ENCODE data around the gene LMNTD1. TPM values are rescaled to one million over a fixed set of nuclear protein-coding genes. Genes with fewer than 3 reads are reported as not detected.
A peak's percentile ranks its signal among the peaks of the same experiment; 100 is the strongest.

The LMNTD1 gene
- total RNA-seq, 1 donor from 2014 or later, result not detected

- Mint-ChIP-seq H3K4me3 (ENCODE audit: unreplicated experiment) (no peak overlapping the region), H3K27me3 (ENCODE audit: low read depth, unreplicated experiment) (no peaks in the 10 kb centered on the region), H3K27ac (ENCODE audit: unreplicated experiment) (no peak overlapping the region), H3K4me1 (ENCODE audit: low read depth, unreplicated experiment) (peaks cover 5% of the 10 kb centered on the region), H3K36me3 (ENCODE audit: low read depth, unreplicated experiment) (no peaks in the 10 kb centered on the region), H3K9me3 (ENCODE audit: unreplicated experiment) (peaks cover 3% of the 10 kb centered on the region)
- Histone ChIP-seq H3K27me3 (ENCODE audit: insufficient read depth, low read length) (no peaks in the 10 kb centered on the region), H2AFZ (ENCODE audit: low read depth, low read length) (no peak overlapping the region), H3K9ac (ENCODE audit: low read length) (no peak overlapping the region), H3K4me3 (ENCODE audit: insufficient read depth, low read depth, low read length) (no peak overlapping the region), H4K20me1 (ENCODE audit: insufficient read depth, low read length) (no peaks in the 10 kb centered on the region), H3K4me1 (ENCODE audit: insufficient read depth, low read length) (peaks cover 3% of the 10 kb centered on the region), H3K79me2 (ENCODE audit: insufficient read depth, low read length) (no peaks in the 10 kb centered on the region), H3K9me3 (ENCODE audit: insufficient read depth, low read depth, low read length) (no peaks in the 10 kb centered on the region), H3K27ac (ENCODE audit: low read depth, low read length) (no peak overlapping the region), H3K36me3 (ENCODE audit: insufficient read depth, low read length) (no peaks in the 10 kb centered on the region), H3K4me2 (ENCODE audit: low read length) (no peak overlapping the region)
- TF ChIP-seq EZH2 (IDR thresholded peaks at IDR 0.05; ENCODE audit: insufficient read depth, low read length) (no peak), CTCF (IDR thresholded peaks at IDR 0.05; ENCODE audit: insufficient read depth, low read depth, low read length) (no peak)
- no peak for FAIRE-seq
- DNase-seq (ENCODE audit: low read depth), result no peak
These were observed 118.6 kb downstream of the LMNTD1 start for GRCh38 chr12:25434515-25434914.

- Histone ChIP-seq H2AFZ (ENCODE audit: low read depth, low read length) (no peak overlapping the region), H3K79me2 (ENCODE audit: insufficient read depth, low read length) (no peaks in the 10 kb centered on the region), H3K27ac (ENCODE audit: low read depth, low read length) (no peak overlapping the region), H3K9me3 (ENCODE audit: insufficient read depth, low read depth, low read length) (no peaks in the 10 kb centered on the region), H4K20me1 (ENCODE audit: insufficient read depth, low read length) (no peaks in the 10 kb centered on the region), H3K9ac (ENCODE audit: low read length) (no peak overlapping the region), H3K4me2 (ENCODE audit: low read length) (no peak overlapping the region), H3K27me3 (ENCODE audit: insufficient read depth, low read length) (no peaks in the 10 kb centered on the region), H3K4me1 (ENCODE audit: insufficient read depth, low read length) (peaks cover 3% of the 10 kb centered on the region), H3K4me3 (ENCODE audit: insufficient read depth, low read depth, low read length) (no peak overlapping the region), H3K36me3 (ENCODE audit: insufficient read depth, low read length) (no peaks in the 10 kb centered on the region)
- DNase-seq (ENCODE audit: low read depth) (peak; percentile 84), FAIRE-seq (no peak)
- no peak for TF ChIP-seq CTCF (IDR thresholded peaks at IDR 0.05; ENCODE audit: insufficient read depth, low read depth, low read length)
- no peak for TF ChIP-seq EZH2 (IDR thresholded peaks at IDR 0.05; ENCODE audit: insufficient read depth, low read length)
- H3K9me3 Mint-ChIP-seq (ENCODE audit: unreplicated experiment), result peaks cover 3% of the 10 kb centered on the region
- no peak overlapping the region for H3K27ac Mint-ChIP-seq (ENCODE audit: unreplicated experiment)
- no peak overlapping the region for H3K4me3 Mint-ChIP-seq (ENCODE audit: unreplicated experiment)
- no peaks in the 10 kb centered on the region for H3K27me3 Mint-ChIP-seq (ENCODE audit: low read depth, unreplicated experiment)
- H3K36me3 Mint-ChIP-seq (ENCODE audit: low read depth, unreplicated experiment), result no peaks in the 10 kb centered on the region
- H3K4me1 Mint-ChIP-seq (ENCODE audit: low read depth, unreplicated experiment), result peaks cover 5% of the 10 kb centered on the region
These were observed 119.3 kb downstream of the LMNTD1 start for GRCh38 chr12:25433581-25434325.

- Histone ChIP-seq H3K4me1 (ENCODE audit: insufficient read depth, low read length) (peaks cover 3% of the 10 kb centered on the region), H3K4me3 (ENCODE audit: insufficient read depth, low read depth, low read length) (no peak overlapping the region), H3K27ac (ENCODE audit: low read depth, low read length) (no peak overlapping the region), H3K79me2 (ENCODE audit: insufficient read depth, low read length) (no peaks in the 10 kb centered on the region), H3K4me2 (ENCODE audit: low read length) (no peak overlapping the region), H3K9ac (ENCODE audit: low read length) (no peak overlapping the region), H2AFZ (ENCODE audit: low read depth, low read length) (no peak overlapping the region), H3K27me3 (ENCODE audit: insufficient read depth, low read length) (no peaks in the 10 kb centered on the region), H4K20me1 (ENCODE audit: insufficient read depth, low read length) (no peaks in the 10 kb centered on the region), H3K36me3 (ENCODE audit: insufficient read depth, low read length) (no peaks in the 10 kb centered on the region), H3K9me3 (ENCODE audit: insufficient read depth, low read depth, low read length) (no peaks in the 10 kb centered on the region)
- H3K4me1 Mint-ChIP-seq (ENCODE audit: low read depth, unreplicated experiment), result peaks cover 5% of the 10 kb centered on the region
- H3K27ac Mint-ChIP-seq (ENCODE audit: unreplicated experiment), result no peak overlapping the region
- no peaks in the 10 kb centered on the region for H3K9me3 Mint-ChIP-seq (ENCODE audit: unreplicated experiment)
- no peak overlapping the region for H3K4me3 Mint-ChIP-seq (ENCODE audit: unreplicated experiment)
- TF ChIP-seq CTCF (IDR thresholded peaks at IDR 0.05; ENCODE audit: insufficient read depth, low read depth, low read length) (no peak), EZH2 (IDR thresholded peaks at IDR 0.05; ENCODE audit: insufficient read depth, low read length) (no peak)
- H3K36me3 Mint-ChIP-seq (ENCODE audit: low read depth, unreplicated experiment), result no peaks in the 10 kb centered on the region
- no peak for FAIRE-seq
- peak; percentile 37 for DNase-seq (ENCODE audit: low read depth)
- H3K27me3 Mint-ChIP-seq (ENCODE audit: low read depth, unreplicated experiment), result no peaks in the 10 kb centered on the region
These were observed 120.1 kb downstream of the LMNTD1 start for GRCh38 chr12:25433024-25433423.
